Vagina (tissue), 2 donors: ENCODE measurements around the gene EDARADD. TPM values are rescaled to one million over a fixed set of nuclear protein-coding genes. Genes with fewer than 3 reads are reported as not detected.
"Not testable (repeated sequence)": the region's sequence is repeated elsewhere in the genome, so short reads cannot be mapped to it uniquely, and the experiment has no call there.

ENCODE experiments used
- DNase-seq, 2 donors: peaks; one replicate each; pipeline ENCODE4 v3.0.0-alpha.2; 2017; ENCODE audit errors: extremely low spot score in 2 of 2
- H3K27ac ChIP-seq: fragments of 200-600 bp; sonication (generic); one replicate; pipeline ENCODE4 v1.5.1; 2019
- H3K27me3 ChIP-seq: fragments of 200-600 bp; sonication (generic); one replicate; pipeline ENCODE4 v1.5.1; 2019
- H3K36me3 ChIP-seq, 2 donors: fragments of 200-600 bp; sonication (generic); one replicate each; pipeline ENCODE4 v1.5.1; 2017 to 2019
- H3K4me1 ChIP-seq: fragments of 200-600 bp; sonication (generic); one replicate; pipeline ENCODE4 v1.5.1; 2019
- H3K4me3 ChIP-seq, 2 donors: fragments of 200-600 bp; sonication (generic); 1 replicate in 1 of 2; 2 replicates in 1 of 2; pipeline ENCODE4 v1.5.1; 2016 to 2019
- H3K9me3 ChIP-seq: fragments of 200-600 bp; sonication (generic); one replicate; pipeline ENCODE4 v1.5.1; 2019
- POLR2A ChIP-seq, 2 donors: fragments of 450-650 bp; IDR thresholded peaks; one replicate each; pipeline ENCODE4 v1.6.1; 2017; ENCODE audit warnings: antibody characterized with exemption in 2 of 2, mild to moderate bottlenecking in 2 of 2, moderate library complexity in 2 of 2
- POLR2AphosphoS5 ChIP-seq, 2 donors: sonication (generic); formaldehyde crosslinking; IDR thresholded peaks; one replicate each; pipeline ENCODE4 v1.9.0; 2017; ENCODE audit warnings: antibody characterized with exemption in 2 of 2, mild to moderate bottlenecking in 2 of 2, low read depth in 1 of 2; ENCODE audit not compliant: insufficient read depth in 1 of 2
- intact Hi-C: fragments of 100-400 bp; cut with DNase I; formaldehyde crosslinking; loops from one replicate; pipeline ENCODE4 v1.15.1; 2023
- total RNA-seq: library from RNA; depleted of rRNA; stranded (reverse); fragments of >200 nt; gene quantifications from one replicate; pipeline ENCODE4 v1.2.3, GENCODE V29; 2016
- TF ChIP-seq, protein P1 (sequence below), 3 experiments: fragments of 450-650 bp in 2 of 3; fragments of 200-600 bp in 1 of 3; sonication (generic) in 1 of 3; IDR thresholded peaks; one replicate each; pipeline ENCODE4 v1.5.1; 2017 to 2019; ENCODE audit warnings: antibody characterized with exemption in 3 of 3, mild to moderate bottlenecking in 2 of 3, moderate library complexity in 2 of 3

The EDARADD gene
- total RNA-seq, 1 donor from 2014 or later = 1.2 TPM

- Histone ChIP-seq H3K9me3 (no peaks in the 10 kb centered on the region), H3K27ac (no peak overlapping the region), H3K4me1 (no peaks in the 10 kb centered on the region), H3K36me3 (no peaks in the 10 kb centered on the region), H3K4me3 (no peak overlapping the region), H3K27me3 (no peaks in the 10 kb centered on the region)
- DNase-seq = no peak
- TF ChIP-seq POLR2A (IDR thresholded peaks at IDR 0.05) (no peak), POLR2AphosphoS5 (IDR thresholded peaks at IDR 0.05; ENCODE audit: insufficient read depth in 1 of 2, low read depth in 1 of 2) (no peak)
- TF ChIP-seq, protein P1, sequence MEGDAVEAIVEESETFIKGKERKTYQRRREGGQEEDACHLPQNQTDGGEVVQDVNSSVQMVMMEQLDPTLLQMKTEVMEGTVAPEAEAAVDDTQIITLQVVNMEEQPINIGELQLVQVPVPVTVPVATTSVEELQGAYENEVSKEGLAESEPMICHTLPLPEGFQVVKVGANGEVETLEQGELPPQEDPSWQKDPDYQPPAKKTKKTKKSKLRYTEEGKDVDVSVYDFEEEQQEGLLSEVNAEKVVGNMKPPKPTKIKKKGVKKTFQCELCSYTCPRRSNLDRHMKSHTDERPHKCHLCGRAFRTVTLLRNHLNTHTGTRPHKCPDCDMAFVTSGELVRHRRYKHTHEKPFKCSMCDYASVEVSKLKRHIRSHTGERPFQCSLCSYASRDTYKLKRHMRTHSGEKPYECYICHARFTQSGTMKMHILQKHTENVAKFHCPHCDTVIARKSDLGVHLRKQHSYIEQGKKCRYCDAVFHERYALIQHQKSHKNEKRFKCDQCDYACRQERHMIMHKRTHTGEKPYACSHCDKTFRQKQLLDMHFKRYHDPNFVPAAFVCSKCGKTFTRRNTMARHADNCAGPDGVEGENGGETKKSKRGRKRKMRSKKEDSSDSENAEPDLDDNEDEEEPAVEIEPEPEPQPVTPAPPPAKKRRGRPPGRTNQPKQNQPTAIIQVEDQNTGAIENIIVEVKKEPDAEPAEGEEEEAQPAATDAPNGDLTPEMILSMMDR (IDR thresholded peaks at IDR 0.05) = no peak
- intact Hi-C loops = loop anchor here (2.0 kb wide), 1 partner anchor 376 kb away; no protein-coding TSS in a partner anchor
These were observed 92.4 kb downstream of the EDARADD start for GRCh38 chr1:236486356-236487002.

GRCh38 chr1:236489161-236489560, 95.1 kb downstream of the EDARADD start:
- H3K27ac ChIP-seq, H3K9me3 ChIP-seq, H3K4me3 ChIP-seq, H3K4me1 ChIP-seq, H3K36me3 ChIP-seq, intact Hi-C loops, H3K27me3 ChIP-seq, DNase-seq: not testable (repeated sequence)

GRCh38 chr1:236489710-236490377, 95.8 kb downstream of the EDARADD start:
- H3K27ac ChIP-seq = no peak overlapping the region
- H3K36me3 ChIP-seq = no peaks in the 10 kb centered on the region
- no peak for DNase-seq
- intact Hi-C loops = loop anchor here (5.0 kb wide), 1 partner anchor 388 kb away; no protein-coding TSS in a partner anchor
- H3K4me3 ChIP-seq = no peak overlapping the region
- no peaks in the 10 kb centered on the region for H3K4me1 ChIP-seq
- TF ChIP-seq POLR2A (IDR thresholded peaks at IDR 0.05) (no peak), POLR2AphosphoS5 (IDR thresholded peaks at IDR 0.05; ENCODE audit: insufficient read depth in 1 of 2, low read depth in 1 of 2) (no peak)
- TF ChIP-seq, protein P1 (IDR thresholded peaks at IDR 0.05) = peak; percentile 58 to 59 (median 59)
- H3K9me3 ChIP-seq = no peaks in the 10 kb centered on the region
- no peaks in the 10 kb centered on the region for H3K27me3 ChIP-seq

GRCh38 chr1:236491469-236492136, 97.5 kb downstream of the EDARADD start:
- intact Hi-C loops = loop anchor here (5.0 kb wide), 1 partner anchor 389 kb away; no protein-coding TSS in a partner anchor
- H3K36me3 ChIP-seq = no peaks in the 10 kb centered on the region
- H3K4me1 ChIP-seq = no peaks in the 10 kb centered on the region
- no peaks in the 10 kb centered on the region for H3K27me3 ChIP-seq
- no peaks in the 10 kb centered on the region for H3K9me3 ChIP-seq
- TF ChIP-seq, protein P1 (IDR thresholded peaks at IDR 0.05) = no peak
- no peak for TF ChIP-seq POLR2A (IDR thresholded peaks at IDR 0.05)
- TF ChIP-seq POLR2AphosphoS5 (IDR thresholded peaks at IDR 0.05; ENCODE audit: insufficient read depth in 1 of 2, low read depth in 1 of 2) = no peak
- H3K4me3 ChIP-seq = no peak overlapping the region
- no peak for DNase-seq
- no peak overlapping the region for H3K27ac ChIP-seq

DNA sequence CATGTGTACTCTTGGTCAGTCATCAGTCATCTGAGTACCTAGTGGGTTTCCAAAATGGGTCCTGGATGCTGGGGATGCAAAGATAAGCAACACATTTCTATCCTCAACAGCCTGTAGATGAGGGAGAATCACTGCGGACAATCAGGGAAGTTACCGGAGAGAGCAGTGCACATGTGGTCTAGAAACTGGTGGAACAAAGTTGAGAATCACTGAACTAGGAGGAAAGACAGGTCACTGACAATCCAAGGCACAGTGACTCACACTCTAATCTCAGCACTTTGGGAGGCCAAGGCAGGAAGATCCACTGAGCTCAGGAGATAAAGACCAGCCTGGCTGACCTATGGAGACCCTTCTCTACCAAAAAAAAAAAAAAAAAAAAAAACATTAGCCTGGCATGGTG, 98.3 kb downstream of the EDARADD start:
- TF ChIP-seq POLR2AphosphoS5 (IDR thresholded peaks at IDR 0.05; ENCODE audit: insufficient read depth in 1 of 2, low read depth in 1 of 2) = no peak
- TF ChIP-seq POLR2A (IDR thresholded peaks at IDR 0.05) = no peak
- TF ChIP-seq, protein P1 (IDR thresholded peaks at IDR 0.05) = no peak
- Histone ChIP-seq H3K4me3 (no peak overlapping the region), H3K27ac (no peak overlapping the region), H3K36me3 (no peaks in the 10 kb centered on the region), H3K27me3 (no peaks in the 10 kb centered on the region), H3K4me1 (no peaks in the 10 kb centered on the region), H3K9me3 (no peaks in the 10 kb centered on the region)
- intact Hi-C loops = loop anchor here (5.0 kb wide), 1 partner anchor 390 kb away; no protein-coding TSS in a partner anchor
- no peak for DNase-seq
